Spleen (tissue), 7 donors: ENCODE data around the gene ECPAS.
"Not testable (repeated sequence)": the region's sequence is repeated elsewhere in the genome, so short reads cannot be mapped to it uniquely, and the experiment has no call there.

Experiments used
- CTCF ChIP-seq, 11 experiments: fragments of 200-600 bp in 7 of 11; fragments of 450-650 bp in 4 of 11; sonication (generic) in 4 of 11; IDR thresholded peaks in 8 of 11; conservative IDR thresholded peaks in 3 of 11; 1 replicate in 7 of 11; 2 replicates in 4 of 11; pipeline versions ENCODE4 v1.4.0 to v1.8.0; 2016 to 2021; ENCODE audit warnings: antibody characterized with exemption in 11 of 11, inconsistent platforms in 4 of 11, mild to moderate bottlenecking in 1 of 11
- POLR2A ChIP-seq, 3 donors: fragments of 450-650 bp; IDR thresholded peaks; one replicate each; pipeline ENCODE4 v1.5.1; 2017; ENCODE audit warnings: antibody characterized with exemption in 3 of 3, mild to moderate bottlenecking in 1 of 3
- POLR2AphosphoS5 ChIP-seq, 3 donors: sonication (generic); formaldehyde crosslinking; IDR thresholded peaks; one replicate each; pipeline ENCODE4 v1.5.1; 2017; ENCODE audit warnings: antibody characterized with exemption in 3 of 3
- donor health status: DM: no; HTN: no; CAD: no; lungs with moderate emphysema.
- donor health status: DM: no; HTN: no; CAD: no.
- donor health status: DM: no; HTN: no; CAD: no.

- TF ChIP-seq CTCF (IDR thresholded peaks at IDR 0.05 in 8 of 11, conservative IDR thresholded peaks at IDR 0.05 in 3 of 11); POLR2A (IDR thresholded peaks at IDR 0.05); POLR2AphosphoS5 (IDR thresholded peaks at IDR 0.05): not testable (repeated sequence)
Observed at GRCh38 chr9:111497196-111497595, 13.0 kb upstream of the ECPAS start.
